Right atrium auricular region (tissue), 2 donors: ENCODE results near the gene UNC93A. TPM values are rescaled to one million over a fixed set of nuclear protein-coding genes. Genes with fewer than 3 reads are reported as not detected.
"Not testable (repeated sequence)": the region's sequence is repeated elsewhere in the genome, so short reads cannot be mapped to it uniquely, and the experiment has no call there.

Source experiments
- DNase-seq: peaks from one replicate; pipeline ENCODE4 v3.0.0-alpha.2; 2019; ENCODE audit warnings: low spot score
- H3K27ac ChIP-seq, 2 donors: fragments of 200-600 bp; sonication (generic); 1 replicate in 1 of 2; 2 replicates in 1 of 2; pipeline ENCODE4 v1.5.1; 2016 to 2019
- H3K27me3 ChIP-seq, 2 donors: fragments of 200-600 bp; sonication (generic); one replicate each; pipeline versions ENCODE4 v1.5.1 to v1.6.0; 2017 to 2019
- H3K36me3 ChIP-seq: fragments of 200-600 bp; sonication (generic); one replicate; pipeline ENCODE4 v1.5.1; 2016
- H3K4me1 ChIP-seq, 2 donors: fragments of 200-600 bp; sonication (generic); one replicate each; pipeline versions ENCODE4 v1.5.1 to v1.6.0; 2017 to 2019
- H3K4me3 ChIP-seq, 2 donors: fragments of 200-600 bp; sonication (generic); 1 replicate in 1 of 2; 2 replicates in 1 of 2; pipeline ENCODE4 v1.5.1; 2017 to 2019; ENCODE audit warnings: mild to moderate bottlenecking in 1 of 2, moderate library complexity in 1 of 2
- H3K9me3 ChIP-seq, 2 donors: fragments of 200-600 bp; sonication (generic); one replicate each; pipeline ENCODE4 v1.5.1; 2019
- CTCF ChIP-seq, 2 donors: fragments of 200-600 bp; sonication (generic); IDR thresholded peaks; one replicate each; pipeline ENCODE4 v1.5.1; 2019; ENCODE audit warnings: antibody characterized with exemption in 2 of 2
- total RNA-seq, 2 donors: library from RNA; depleted of rRNA; stranded (reverse); fragments of >200 nt; gene quantifications; one replicate each; pipeline ENCODE4 v1.1.0, GENCODE V29; 2016

UNC93A gene
- total RNA-seq, 2 donors from 2014 or later = not detected

- Histone ChIP-seq H3K27me3 (no peaks in the 10 kb centered on the region), H3K4me3 (no peak overlapping the region), H3K27ac (no peak overlapping the region), H3K9me3 (no peaks in the 10 kb centered on the region), H3K4me1 (no peaks in the 10 kb centered on the region), H3K36me3 (no peaks in the 10 kb centered on the region)
- DNase-seq = no peak
- TF ChIP-seq CTCF (IDR thresholded peaks at IDR 0.05) = no peak
These were observed 17.1 kb downstream of the UNC93A start for GRCh38 chr6:167308207-167308606.

- not testable (repeated sequence) for H3K4me1 ChIP-seq, H3K4me3 ChIP-seq, H3K27me3 ChIP-seq, H3K9me3 ChIP-seq, DNase-seq, H3K36me3 ChIP-seq, H3K27ac ChIP-seq
These were observed 18.5 kb downstream of the UNC93A start for GRCh38 chr6:167309355-167310192.

GRCh38 chr6:167311286-167311685 lies 20.2 kb downstream of the UNC93A start:
- Histone ChIP-seq H3K4me3 (no peak overlapping the region), H3K27ac (no peak overlapping the region), H3K36me3 (no peaks in the 10 kb centered on the region), H3K27me3 (no peaks in the 10 kb centered on the region), H3K4me1 (no peaks in the 10 kb centered on the region), H3K9me3 (no peaks in the 10 kb centered on the region)
- no peak for TF ChIP-seq CTCF (IDR thresholded peaks at IDR 0.05)
- DNase-seq = no peak

GRCh38 chr6:167311691-167312090 lies 20.6 kb downstream of the UNC93A start:
- not testable (repeated sequence) for H3K4me3 ChIP-seq, H3K4me1 ChIP-seq, H3K27me3 ChIP-seq, H3K9me3 ChIP-seq, H3K36me3 ChIP-seq, H3K27ac ChIP-seq, DNase-seq

- H3K27me3 ChIP-seq = no peaks in the 10 kb centered on the region
- no peak for DNase-seq
- no peak overlapping the region for H3K27ac ChIP-seq
- no peak overlapping the region for H3K4me3 ChIP-seq
- H3K36me3 ChIP-seq = no peaks in the 10 kb centered on the region
- H3K4me1 ChIP-seq = no peaks in the 10 kb centered on the region
- no peak for TF ChIP-seq CTCF (IDR thresholded peaks at IDR 0.05)
- no peaks in the 10 kb centered on the region for H3K9me3 ChIP-seq
These were observed 23.2 kb downstream of the UNC93A start for GRCh38 chr6:167314180-167314821.

- no peaks in the 10 kb centered on the region for H3K4me1 ChIP-seq
- H3K27ac ChIP-seq = no peak overlapping the region
- no peaks in the 10 kb centered on the region for H3K36me3 ChIP-seq
- no peak overlapping the region for H3K4me3 ChIP-seq
- no peak for DNase-seq
- no peaks in the 10 kb centered on the region for H3K27me3 ChIP-seq
- TF ChIP-seq CTCF (IDR thresholded peaks at IDR 0.05) = no peak
- H3K9me3 ChIP-seq = no peaks in the 10 kb centered on the region
These were observed 26.1 kb downstream of the UNC93A start for GRCh38 chr6:167317172-167317571.

GRCh38 chr6:167318354-167318753 lies 27.2 kb downstream of the UNC93A start:
- not testable (repeated sequence) for H3K27me3 ChIP-seq, H3K4me1 ChIP-seq, DNase-seq, H3K36me3 ChIP-seq, H3K27ac ChIP-seq, H3K4me3 ChIP-seq, H3K9me3 ChIP-seq

- not testable (repeated sequence) for DNase-seq, H3K4me3 ChIP-seq, H3K27ac ChIP-seq, H3K36me3 ChIP-seq, H3K27me3 ChIP-seq, H3K4me1 ChIP-seq, H3K9me3 ChIP-seq
These were observed 27.7 kb downstream of the UNC93A start for GRCh38 chr6:167318856-167319255.

- not testable (repeated sequence) for H3K27ac ChIP-seq, H3K4me3 ChIP-seq, H3K36me3 ChIP-seq, H3K4me1 ChIP-seq, H3K9me3 ChIP-seq, DNase-seq, H3K27me3 ChIP-seq
These were observed 29.0 kb downstream of the UNC93A start for GRCh38 chr6:167319856-167320753.

- H3K4me3 ChIP-seq, H3K27ac ChIP-seq, H3K36me3 ChIP-seq, DNase-seq, H3K27me3 ChIP-seq, H3K9me3 ChIP-seq, H3K4me1 ChIP-seq: not testable (repeated sequence)
These were observed 29.6 kb downstream of the UNC93A start for GRCh38 chr6:167320754-167321056.
